HFFc6 (cell line): ENCODE data around the gene ERAP2. TPM values are rescaled to one million over a fixed set of nuclear protein-coding genes. Genes with fewer than 3 reads are reported as not detected.

Source experiments
- DNase-seq: peaks from one replicate; pipeline ENCODE4 v3.0.0-alpha.2; 2018
- H3K27ac Mint-ChIP-seq: 2 replicates; pipeline ENCODE4 v1.8.0; 2020; ENCODE audit warnings: mild to moderate bottlenecking, mixed read lengths
- H3K27me3 Mint-ChIP-seq: 2 replicates; pipeline ENCODE4 v1.8.0; 2021; ENCODE audit warnings: mild to moderate bottlenecking, moderate library complexity, mixed read lengths; ENCODE audit not compliant: insufficient read depth
- H3K36me3 Mint-ChIP-seq: 2 replicates; pipeline ENCODE4 v1.8.0; 2021; ENCODE audit warnings: low read depth, mixed read lengths
- H3K4me1 Mint-ChIP-seq: 2 replicates; pipeline ENCODE4 v1.8.0; 2020; ENCODE audit warnings: low read depth, mixed read lengths
- H3K4me3 Mint-ChIP-seq: 2 replicates; pipeline ENCODE4 v1.8.0; 2020; ENCODE audit warnings: mild to moderate bottlenecking, moderate library complexity, mixed read lengths
- H3K9me3 Mint-ChIP-seq: 2 replicates; pipeline ENCODE4 v1.8.0; 2020; ENCODE audit warnings: mild to moderate bottlenecking, mixed read lengths
- total RNA-seq, 6 experiments: library from RNA; stranded (reverse); fragmentation: NEBNext Ultra II Directional; extraction: Animal tissue kit (Norgen Biotek cat#: 25700); gene quantifications; 2 replicates in 1 of 6; 3 replicates in 5 of 6; pipeline ENCODE4 v1.2.3, GENCODE V29; 2021
- TF ChIP-seq, protein P1 (sequence below): fragments of 200-600 bp; sonication (generic); IDR thresholded peaks from 2 replicates; pipeline ENCODE4 v1.5.0; 2021; ENCODE audit warnings: antibody characterized with exemption, mild to moderate bottlenecking

The ERAP2 gene
- total RNA-seq, 6 experiments from 2014 or later = 0.97 to 2.6 (median 1.5) TPM

DNA sequence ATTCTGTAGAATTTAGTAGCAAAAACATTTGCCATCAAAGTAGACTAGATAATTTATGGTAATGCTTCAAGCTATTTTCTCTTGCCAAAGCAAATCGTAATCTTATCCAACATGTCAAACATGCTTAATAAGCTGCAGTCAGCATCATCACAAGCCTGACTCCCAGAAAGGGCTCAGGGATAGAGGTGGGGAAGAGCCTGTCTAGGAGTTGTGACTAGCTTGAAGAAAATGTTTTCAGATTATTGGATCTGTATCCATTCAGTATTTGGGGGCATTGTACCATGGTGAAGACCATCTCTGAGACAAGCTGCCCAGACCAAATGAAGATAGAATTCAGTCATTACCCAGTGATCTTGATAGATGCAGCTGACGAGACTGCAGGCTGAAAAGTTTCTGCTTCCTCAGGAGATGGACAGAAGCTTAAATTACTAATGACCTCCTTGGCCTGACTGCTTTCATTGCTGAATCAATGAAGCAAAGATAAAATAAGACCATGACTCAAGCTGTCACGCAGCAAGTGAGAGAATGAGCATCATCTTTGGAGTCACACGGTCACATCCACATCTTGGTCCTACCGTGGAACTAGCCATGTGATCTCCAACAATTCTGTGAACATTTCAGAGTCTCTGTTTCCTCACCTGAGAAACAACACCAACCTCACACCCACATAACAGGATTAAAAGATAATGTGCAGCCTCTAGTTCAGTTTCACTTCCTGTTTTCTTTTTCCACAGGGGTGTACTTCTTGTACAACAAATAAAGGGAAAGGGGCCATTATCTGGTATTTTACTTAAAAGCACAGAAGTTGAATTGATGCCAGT lies 9.4 kb downstream of the ERAP2 start:
- DNase-seq = no peak
- H3K9me3 Mint-ChIP-seq = no peaks in the 10 kb centered on the region
- peaks cover 8% of the 10 kb centered on the region for H3K36me3 Mint-ChIP-seq
- TF ChIP-seq, protein P1, sequence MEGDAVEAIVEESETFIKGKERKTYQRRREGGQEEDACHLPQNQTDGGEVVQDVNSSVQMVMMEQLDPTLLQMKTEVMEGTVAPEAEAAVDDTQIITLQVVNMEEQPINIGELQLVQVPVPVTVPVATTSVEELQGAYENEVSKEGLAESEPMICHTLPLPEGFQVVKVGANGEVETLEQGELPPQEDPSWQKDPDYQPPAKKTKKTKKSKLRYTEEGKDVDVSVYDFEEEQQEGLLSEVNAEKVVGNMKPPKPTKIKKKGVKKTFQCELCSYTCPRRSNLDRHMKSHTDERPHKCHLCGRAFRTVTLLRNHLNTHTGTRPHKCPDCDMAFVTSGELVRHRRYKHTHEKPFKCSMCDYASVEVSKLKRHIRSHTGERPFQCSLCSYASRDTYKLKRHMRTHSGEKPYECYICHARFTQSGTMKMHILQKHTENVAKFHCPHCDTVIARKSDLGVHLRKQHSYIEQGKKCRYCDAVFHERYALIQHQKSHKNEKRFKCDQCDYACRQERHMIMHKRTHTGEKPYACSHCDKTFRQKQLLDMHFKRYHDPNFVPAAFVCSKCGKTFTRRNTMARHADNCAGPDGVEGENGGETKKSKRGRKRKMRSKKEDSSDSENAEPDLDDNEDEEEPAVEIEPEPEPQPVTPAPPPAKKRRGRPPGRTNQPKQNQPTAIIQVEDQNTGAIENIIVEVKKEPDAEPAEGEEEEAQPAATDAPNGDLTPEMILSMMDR = no peak
- no peaks in the 10 kb centered on the region for H3K27me3 Mint-ChIP-seq
- H3K4me3 Mint-ChIP-seq = no peak overlapping the region
- H3K27ac Mint-ChIP-seq = no peak overlapping the region
- peaks cover 23% of the 10 kb centered on the region for H3K4me1 Mint-ChIP-seq

- Mint-ChIP-seq H3K27me3 (no peaks in the 10 kb centered on the region), H3K27ac (peak overlapping the region; percentile 31), H3K9me3 (no peaks in the 10 kb centered on the region), H3K4me3 (no peak overlapping the region), H3K4me1 (peaks cover 15% of the 10 kb centered on the region), H3K36me3 (no peaks in the 10 kb centered on the region; the same call in 1 of the 2 replicates)
- DNase-seq = peak; percentile 51
- TF ChIP-seq, protein P1 = no peak
Observed at GRCh38 chr5:96893342-96893741, 17.0 kb downstream of the ERAP2 start.

- Mint-ChIP-seq H3K4me1 (peaks cover 16% of the 10 kb centered on the region), H3K4me3 (no peak overlapping the region), H3K27ac (no peak overlapping the region), H3K9me3 (no peaks in the 10 kb centered on the region), H3K36me3 (no peaks in the 10 kb centered on the region; the same call in 1 of the 2 replicates), H3K27me3 (no peaks in the 10 kb centered on the region)
- TF ChIP-seq, protein P1 = no peak
- no peak for DNase-seq
Observed at GRCh38 chr5:96896276-96896675, 20.0 kb downstream of the ERAP2 start.

DNA sequence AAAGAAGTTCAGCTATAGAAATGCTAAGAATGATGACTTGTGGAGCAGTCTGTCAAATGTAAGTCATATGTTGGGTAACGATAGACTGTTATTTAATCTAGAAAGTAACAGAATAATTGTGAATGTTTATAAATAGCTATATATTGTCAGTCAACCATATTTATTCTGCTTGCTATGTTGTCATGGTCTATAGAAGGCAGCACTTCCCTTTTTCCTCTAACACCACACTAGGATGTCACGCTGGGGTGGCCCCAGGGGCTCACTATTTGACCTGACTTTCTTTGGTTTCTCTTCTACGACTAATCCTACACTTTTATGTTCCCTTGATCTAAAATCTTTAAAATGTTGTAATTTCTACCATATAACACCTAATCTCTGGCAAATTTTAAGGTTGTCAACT lies 20.5 kb downstream of the ERAP2 start:
- Mint-ChIP-seq H3K4me1 (peaks cover 21% of the 10 kb centered on the region), H3K4me3 (no peak overlapping the region), H3K36me3 (no peaks in the 10 kb centered on the region; the same call in 1 of the 2 replicates), H3K9me3 (no peaks in the 10 kb centered on the region), H3K27ac (no peak overlapping the region), H3K27me3 (no peaks in the 10 kb centered on the region)
- TF ChIP-seq, protein P1 = no peak
- no peak for DNase-seq

DNA sequence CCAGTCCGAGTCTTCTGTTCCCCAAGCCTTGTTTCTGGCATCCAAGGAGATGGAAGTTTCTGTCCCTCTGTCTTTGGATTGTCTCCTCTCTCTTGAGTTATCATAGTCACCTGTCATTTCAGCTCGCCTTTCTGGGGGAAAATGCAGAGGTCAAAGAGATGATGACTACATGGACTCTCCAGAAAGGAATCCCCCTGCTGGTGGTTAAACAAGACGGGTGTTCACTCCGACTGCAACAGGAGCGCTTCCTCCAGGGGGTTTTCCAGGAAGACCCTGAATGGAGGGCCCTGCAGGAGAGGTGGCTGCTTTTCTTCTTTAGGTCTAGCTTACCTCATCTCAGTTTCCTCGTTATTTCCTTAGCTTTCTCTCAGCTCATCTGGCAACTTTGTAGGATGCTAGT lies 25.1 kb downstream of the ERAP2 start:
- TF ChIP-seq, protein P1 = peak; percentile 32; the same call in 1 of the 2 replicates
- peaks cover 5% of the 10 kb centered on the region for H3K36me3 Mint-ChIP-seq
- DNase-seq = no peak
- no peak overlapping the region for H3K4me3 Mint-ChIP-seq
- peaks cover 29% of the 10 kb centered on the region for H3K4me1 Mint-ChIP-seq
- peak overlapping the region; percentile 47; the same call in 1 of the 2 replicates for H3K27ac Mint-ChIP-seq
- H3K27me3 Mint-ChIP-seq = no peaks in the 10 kb centered on the region
- H3K9me3 Mint-ChIP-seq = no peaks in the 10 kb centered on the region
